ENCODE measurements around the gene ACYP1. TPM values are rescaled to one million over a fixed set of nuclear protein-coding genes. Genes with fewer than 3 reads are reported as not detected.

Gene ACYP1
- total and polyA plus RNA-seq, 9 of the 15 experiments (the other 6 are each of a cell fraction or from before 2014, with no cell fraction given), result 19.9 to 113 (median 52.3) TPM

DNA sequence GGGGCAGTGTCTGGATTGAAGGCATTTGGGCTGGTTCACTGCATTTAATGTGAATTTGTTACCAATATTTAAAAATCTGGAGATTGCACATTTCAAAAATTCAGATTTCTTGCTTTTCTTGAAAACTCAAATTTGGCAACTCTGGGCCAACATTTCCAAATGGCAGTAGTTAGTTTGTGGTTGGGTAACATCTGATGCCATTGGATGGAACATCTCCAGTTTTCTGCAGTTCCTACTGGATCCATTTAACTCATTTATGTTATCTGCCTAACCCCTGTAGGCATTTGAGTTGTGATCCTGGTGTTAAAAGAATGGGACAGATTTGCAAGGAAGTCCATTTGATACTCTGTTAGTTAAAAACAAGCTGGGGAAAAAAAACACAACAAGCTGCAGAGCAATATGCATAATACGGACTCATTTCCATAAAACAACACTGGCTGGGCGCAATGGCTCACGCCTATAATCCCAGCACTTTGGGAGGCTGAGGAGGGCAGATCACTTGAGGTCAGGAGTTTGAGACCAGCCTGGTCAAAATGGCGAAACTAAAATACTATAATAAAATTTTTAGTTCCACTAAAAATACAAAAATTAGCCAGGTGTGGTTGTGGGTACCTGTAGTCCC is 53.2 kb downstream of the ACYP1 start:
- Histone ChIP-seq H3K36me3 (ENCODE audit: control insufficient read depth, insufficient read depth, low read length) (peaks cover 80% of the 10 kb centered on the region), H3K4me1 (replicated peaks in 1 of 2; ENCODE audit: control insufficient read depth in 2 of 2, insufficient read depth in 2 of 2, low read length in 2 of 2) (no peaks in the 10 kb centered on the region; a peak in 1 of 5 replicates), H3K9me3 (replicated peaks; ENCODE audit: control insufficient read depth, insufficient read depth, low read depth, low read length) (no peaks in the 10 kb centered on the region), H3K4me2 (ENCODE audit: insufficient read depth, low read length) (no peak overlapping the region), H3K79me2 (ENCODE audit: control insufficient read depth, insufficient read depth, low read length) (no peaks in the 10 kb centered on the region), H3K27ac (ENCODE audit: extremely low read depth, low read depth, low read length) (no peak overlapping the region), H3K27me3 (ENCODE audit: control insufficient read depth in 2 of 2, insufficient read depth in 2 of 2, low read length in 2 of 2) (no peaks in the 10 kb centered on the region), H4K20me1 (replicated peaks; ENCODE audit: control insufficient read depth, insufficient read depth, low read length) (no peaks in the 10 kb centered on the region), H3K4me3 (no peak overlapping the region), H3K9me1 (ENCODE audit: control insufficient read depth, insufficient read depth, low read length) (no peaks in the 10 kb centered on the region), H2AFZ (ENCODE audit: low read depth, low read length) (no peak overlapping the region), H3K9ac (ENCODE audit: insufficient read depth in 1 of 2, low read depth in 2 of 2, low read length in 2 of 2) (no peak overlapping the region)
- ChIA-PET CTCF (ENCODE audit: low intra/inter-chr PET ratio) (no interaction called here), POLR2A (no interaction called here)
- DNase-seq (ENCODE audit: extremely low read depth in 1 of 4, low spot score in 3 of 4) (no peak), ATAC-seq (no peak), FAIRE-seq (no peak)
- intact Hi-C loops (cut with micrococcal nuclease) (no loop called here), in situ Hi-C loops (cut with MboI) (no loop called here)
- 96% methylated on average over 4 of the region's 4 CpGs for WGBS (ENCODE audit: insufficient coverage, low coverage, missing lambda C conversion rate)
- BruUV-seq (replicated peaks), result no TSS peak
- no peak for TF ChIP-seq CBX1 (IDR thresholded peaks at IDR 0.05; ENCODE audit: low read depth)
- no peak for TF ChIP-seq NRF1 (conservative IDR thresholded peaks at IDR 0.05 in 1 of 2, IDR thresholded peaks at IDR 0.05 in 1 of 2)
- TF ChIP-seq ZKSCAN8 (CRISPR knock-in tag; IDR thresholded peaks at IDR 0.05), result no peak
- TF ChIP-seq, protein P1, sequence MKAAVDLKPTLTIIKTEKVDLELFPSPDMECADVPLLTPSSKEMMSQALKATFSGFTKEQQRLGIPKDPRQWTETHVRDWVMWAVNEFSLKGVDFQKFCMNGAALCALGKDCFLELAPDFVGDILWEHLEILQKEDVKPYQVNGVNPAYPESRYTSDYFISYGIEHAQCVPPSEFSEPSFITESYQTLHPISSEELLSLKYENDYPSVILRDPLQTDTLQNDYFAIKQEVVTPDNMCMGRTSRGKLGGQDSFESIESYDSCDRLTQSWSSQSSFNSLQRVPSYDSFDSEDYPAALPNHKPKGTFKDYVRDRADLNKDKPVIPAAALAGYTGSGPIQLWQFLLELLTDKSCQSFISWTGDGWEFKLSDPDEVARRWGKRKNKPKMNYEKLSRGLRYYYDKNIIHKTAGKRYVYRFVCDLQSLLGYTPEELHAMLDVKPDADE (conservative IDR thresholded peaks at IDR 0.05; ENCODE audit: control insufficient read depth, low read depth, low read length), result no peak
- TF ChIP-seq ERF (CRISPR knock-in tag; IDR thresholded peaks at IDR 0.05), result no peak
- TF ChIP-seq, protein P2, sequence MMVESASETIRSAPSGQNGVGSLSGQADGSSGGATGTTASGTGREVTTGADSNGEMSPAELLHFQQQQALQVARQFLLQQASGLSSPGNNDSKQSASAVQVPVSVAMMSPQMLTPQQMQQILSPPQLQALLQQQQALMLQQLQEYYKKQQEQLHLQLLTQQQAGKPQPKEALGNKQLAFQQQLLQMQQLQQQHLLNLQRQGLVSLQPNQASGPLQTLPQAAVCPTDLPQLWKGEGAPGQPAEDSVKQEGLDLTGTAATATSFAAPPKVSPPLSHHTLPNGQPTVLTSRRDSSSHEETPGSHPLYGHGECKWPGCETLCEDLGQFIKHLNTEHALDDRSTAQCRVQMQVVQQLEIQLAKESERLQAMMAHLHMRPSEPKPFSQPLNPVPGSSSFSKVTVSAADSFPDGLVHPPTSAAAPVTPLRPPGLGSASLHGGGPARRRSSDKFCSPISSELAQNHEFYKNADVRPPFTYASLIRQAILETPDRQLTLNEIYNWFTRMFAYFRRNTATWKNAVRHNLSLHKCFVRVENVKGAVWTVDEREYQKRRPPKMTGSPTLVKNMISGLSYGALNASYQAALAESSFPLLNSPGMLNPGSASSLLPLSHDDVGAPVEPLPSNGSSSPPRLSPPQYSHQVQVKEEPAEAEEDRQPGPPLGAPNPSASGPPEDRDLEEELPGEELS (CRISPR knock-in tag; IDR thresholded peaks at IDR 0.05; ENCODE audit: borderline replicate concordance), result no peak
- no peak for TF ChIP-seq MED1 (CRISPR knock-in tag; IDR thresholded peaks at IDR 0.05; ENCODE audit: borderline replicate concordance)
- no peak for TF ChIP-seq ADNP (tag; IDR thresholded peaks at IDR 0.05)
- TF ChIP-seq, protein P3, sequence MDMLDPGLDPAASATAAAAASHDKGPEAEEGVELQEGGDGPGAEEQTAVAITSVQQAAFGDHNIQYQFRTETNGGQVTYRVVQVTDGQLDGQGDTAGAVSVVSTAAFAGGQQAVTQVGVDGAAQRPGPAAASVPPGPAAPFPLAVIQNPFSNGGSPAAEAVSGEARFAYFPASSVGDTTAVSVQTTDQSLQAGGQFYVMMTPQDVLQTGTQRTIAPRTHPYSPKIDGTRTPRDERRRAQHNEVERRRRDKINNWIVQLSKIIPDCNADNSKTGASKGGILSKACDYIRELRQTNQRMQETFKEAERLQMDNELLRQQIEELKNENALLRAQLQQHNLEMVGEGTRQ (CRISPR knock-in tag; IDR thresholded peaks at IDR 0.05), result no peak
- TF ChIP-seq MCM3 (IDR thresholded peaks at IDR 0.05), result no peak
- TF ChIP-seq FOXK2 (conservative IDR thresholded peaks at IDR 0.05 in 1 of 2, IDR thresholded peaks at IDR 0.05 in 1 of 2; ENCODE audit: low read depth in 2 of 2), result no peak
- TF ChIP-seq KLF16 (IDR thresholded peaks at IDR 0.05), result no peak
- TF ChIP-seq POLR2B (IDR thresholded peaks at IDR 0.05; ENCODE audit: low read depth, partially characterized antibody), result no peak
- no peak for TF ChIP-seq POLR2AphosphoS5 (IDR thresholded peaks at IDR 0.05; ENCODE audit: control insufficient read depth, insufficient read depth, low read depth, low read length)
- TF ChIP-seq ZNF76 (CRISPR knock-in tag; IDR thresholded peaks at IDR 0.05; ENCODE audit: borderline replicate concordance), result no peak
- no peak for TF ChIP-seq NEUROD1 (IDR thresholded peaks at IDR 0.05; ENCODE audit: borderline replicate concordance, low read depth, low read length, partially characterized antibody)
